ENCODE measurements around the gene SUSD4.

GRCh38 chr1:223216074-223216473 is 147.9 kb downstream of the SUSD4 start:
- TF ChIP-seq CTCF (IDR thresholded peaks at IDR 0.05; ENCODE audit: low read length) (no peak), EZH2 (IDR thresholded peaks at IDR 0.05; ENCODE audit: borderline replicate concordance, low read length) (no peak)

Data from OCI-LY1 (cell line).